HG03139 (cell line): ENCODE results near the gene HIF3A.
"Not testable (repeated sequence)": the region's sequence is repeated elsewhere in the genome, so short reads cannot be mapped to it uniquely, and the experiment has no call there.

ENCODE experiments used
- ATAC-seq: cut with Tn5 transposase; IDR thresholded peaks from one replicate; pipeline ENCODE4 v1.9.1; 2021; ENCODE audit not compliant: unreplicated experiment

HIF3A gene

GRCh38 chr19:46296722-46297461 is at the start of gene HIF3A:
Gene HIF3A, plus strand, starts transcription at chr19:46297042. Its CDS starts 35 bp downstream, at chr19:46297077.
- ATAC-seq: no peak

GRCh38 chr19:46250076-46250735 is 46.6 kb upstream of the HIF3A start:
- ATAC-seq: no peak

GRCh38 chr19:46251416-46251815 is 45.4 kb upstream of the HIF3A start:
- no peak for ATAC-seq

- ATAC-seq: no peak
Measured at GRCh38 chr19:46254776-46255175, 42.1 kb upstream of the HIF3A start.

GRCh38 chr19:46256855-46257254 is 40.0 kb upstream of the HIF3A start:
- ATAC-seq: no peak

- ATAC-seq: not testable (repeated sequence)
Measured at GRCh38 chr19:46261501-46261900, 35.3 kb upstream of the HIF3A start.

- not testable (repeated sequence) for ATAC-seq
Measured at GRCh38 chr19:46262684-46263296, 34.1 kb upstream of the HIF3A start.

GRCh38 chr19:46264801-46265200 is 32.0 kb upstream of the HIF3A start:
- ATAC-seq: not testable (repeated sequence)

- no peak for ATAC-seq
Measured at GRCh38 chr19:46265217-46265828, 31.5 kb upstream of the HIF3A start.

- no peak for ATAC-seq
Measured at GRCh38 chr19:46269101-46269500, 27.7 kb upstream of the HIF3A start.

- no peak for ATAC-seq
Measured at GRCh38 chr19:46270521-46271256, 26.2 kb upstream of the HIF3A start.

- ATAC-seq: no peak
Measured at GRCh38 chr19:46271481-46272197, 25.2 kb upstream of the HIF3A start.

GRCh38 chr19:46273931-46274330 is 22.9 kb upstream of the HIF3A start:
- ATAC-seq: not testable (repeated sequence)

GRCh38 chr19:46279177-46279576 is 17.7 kb upstream of the HIF3A start:
- ATAC-seq: no peak

GRCh38 chr19:46283771-46284170 is 13.1 kb upstream of the HIF3A start:
- no peak for ATAC-seq

- no peak for ATAC-seq
Measured at GRCh38 chr19:46284635-46285034, 12.2 kb upstream of the HIF3A start.

GRCh38 chr19:46287585-46287984 is 9.3 kb upstream of the HIF3A start:
- no peak for ATAC-seq

- no peak for ATAC-seq
Measured at GRCh38 chr19:46288896-46289588, 7.8 kb upstream of the HIF3A start.

GRCh38 chr19:46289724-46290619 is 6.9 kb upstream of the HIF3A start:
- no peak for ATAC-seq
